ENCODE data around the gene ARL15. TPM values are rescaled to one million over a fixed set of nuclear protein-coding genes. Genes with fewer than 3 reads are reported as not detected.

Gene ARL15
- total and polyA plus RNA-seq, 9 of the 15 experiments (the other 6 are each of a cell fraction or from before 2014, with no cell fraction given), result 18.5 to 80.4 (median 57.0) TPM

DNA sequence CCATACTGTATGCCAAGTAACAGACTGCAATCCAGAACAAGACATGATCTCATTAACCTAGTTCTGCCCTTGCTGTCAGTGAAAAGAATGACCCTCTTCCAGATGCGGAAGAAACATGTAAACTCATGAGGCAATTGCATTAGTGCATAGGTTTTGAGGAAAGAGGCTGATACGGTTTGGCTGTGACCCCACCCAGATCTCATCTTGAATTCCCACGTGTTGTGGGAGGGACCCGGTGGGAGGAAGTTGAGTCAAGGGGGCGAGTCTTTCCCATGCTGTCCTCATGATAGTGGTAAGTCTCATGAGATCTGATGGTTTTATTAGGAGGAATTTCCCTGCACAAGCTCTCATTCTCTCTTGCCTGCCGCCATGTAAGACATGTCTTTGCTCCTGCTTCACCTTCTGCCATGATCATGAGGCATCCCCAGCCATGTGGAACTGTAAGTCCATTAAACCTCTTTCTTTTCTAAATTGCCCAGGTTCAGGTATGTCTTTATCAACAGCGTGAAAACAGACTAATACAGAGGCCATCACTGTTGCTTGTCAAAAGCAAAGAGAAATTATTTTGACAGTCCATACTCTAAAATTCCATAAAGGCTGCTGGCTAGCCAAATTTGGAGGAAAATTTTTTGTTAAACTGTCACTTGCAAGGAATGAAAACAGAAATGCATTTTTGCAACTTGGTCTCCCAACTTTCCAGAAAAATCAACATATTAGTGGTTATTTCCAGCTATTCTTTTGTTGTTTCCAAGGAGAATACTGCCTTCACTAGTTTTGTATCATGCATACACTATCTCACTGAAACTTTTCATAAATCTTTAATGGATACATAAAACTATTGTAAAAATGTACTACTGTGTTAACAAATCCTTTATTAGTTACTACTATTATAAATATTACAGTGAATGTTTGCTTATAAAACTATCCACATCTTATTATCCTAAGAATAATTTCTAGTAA is 3.2 kb upstream of the ARL15 start (continued):
- TF ChIP-seq CSDE1 (IDR thresholded peaks at IDR 0.05) (peak in 1 of 2 experiments; percentile 29; a peak in 1 of 4 replicates), FOXM1 (IDR thresholded peaks at IDR 0.05; ENCODE audit: low read depth) (peak; percentile 22), FOXM1 (CRISPR knock-in tag; IDR thresholded peaks at IDR 0.05; ENCODE audit: low read depth) (no peak), HNRNPLL (IDR thresholded peaks at IDR 0.05; ENCODE audit: low read depth, low read length, poor library complexity, severe bottlenecking) (no peak), NR3C1 (CRISPR knock-in tag; IDR thresholded peaks at IDR 0.05) (no peak), ZNF324 (CRISPR knock-in tag; IDR thresholded peaks at IDR 0.05) (no peak), MAFG (tag; conservative IDR thresholded peaks at IDR 0.05) (no peak), TOE1 (IDR thresholded peaks at IDR 0.05; ENCODE audit: borderline replicate concordance) (no peak), TOE1 (CRISPR knock-in tag; IDR thresholded peaks at IDR 0.05; ENCODE audit: borderline replicate concordance, low read depth) (no peak), SAFB (IDR thresholded peaks at IDR 0.05; ENCODE audit: borderline replicate concordance, low read depth, low read length) (no peak), RFX1 (IDR thresholded peaks at IDR 0.05) (no peak), GABPA (tag; conservative IDR thresholded peaks at IDR 0.05; ENCODE audit: low read depth) (peak; percentile 67)
- TF ChIP-seq, protein P1, sequence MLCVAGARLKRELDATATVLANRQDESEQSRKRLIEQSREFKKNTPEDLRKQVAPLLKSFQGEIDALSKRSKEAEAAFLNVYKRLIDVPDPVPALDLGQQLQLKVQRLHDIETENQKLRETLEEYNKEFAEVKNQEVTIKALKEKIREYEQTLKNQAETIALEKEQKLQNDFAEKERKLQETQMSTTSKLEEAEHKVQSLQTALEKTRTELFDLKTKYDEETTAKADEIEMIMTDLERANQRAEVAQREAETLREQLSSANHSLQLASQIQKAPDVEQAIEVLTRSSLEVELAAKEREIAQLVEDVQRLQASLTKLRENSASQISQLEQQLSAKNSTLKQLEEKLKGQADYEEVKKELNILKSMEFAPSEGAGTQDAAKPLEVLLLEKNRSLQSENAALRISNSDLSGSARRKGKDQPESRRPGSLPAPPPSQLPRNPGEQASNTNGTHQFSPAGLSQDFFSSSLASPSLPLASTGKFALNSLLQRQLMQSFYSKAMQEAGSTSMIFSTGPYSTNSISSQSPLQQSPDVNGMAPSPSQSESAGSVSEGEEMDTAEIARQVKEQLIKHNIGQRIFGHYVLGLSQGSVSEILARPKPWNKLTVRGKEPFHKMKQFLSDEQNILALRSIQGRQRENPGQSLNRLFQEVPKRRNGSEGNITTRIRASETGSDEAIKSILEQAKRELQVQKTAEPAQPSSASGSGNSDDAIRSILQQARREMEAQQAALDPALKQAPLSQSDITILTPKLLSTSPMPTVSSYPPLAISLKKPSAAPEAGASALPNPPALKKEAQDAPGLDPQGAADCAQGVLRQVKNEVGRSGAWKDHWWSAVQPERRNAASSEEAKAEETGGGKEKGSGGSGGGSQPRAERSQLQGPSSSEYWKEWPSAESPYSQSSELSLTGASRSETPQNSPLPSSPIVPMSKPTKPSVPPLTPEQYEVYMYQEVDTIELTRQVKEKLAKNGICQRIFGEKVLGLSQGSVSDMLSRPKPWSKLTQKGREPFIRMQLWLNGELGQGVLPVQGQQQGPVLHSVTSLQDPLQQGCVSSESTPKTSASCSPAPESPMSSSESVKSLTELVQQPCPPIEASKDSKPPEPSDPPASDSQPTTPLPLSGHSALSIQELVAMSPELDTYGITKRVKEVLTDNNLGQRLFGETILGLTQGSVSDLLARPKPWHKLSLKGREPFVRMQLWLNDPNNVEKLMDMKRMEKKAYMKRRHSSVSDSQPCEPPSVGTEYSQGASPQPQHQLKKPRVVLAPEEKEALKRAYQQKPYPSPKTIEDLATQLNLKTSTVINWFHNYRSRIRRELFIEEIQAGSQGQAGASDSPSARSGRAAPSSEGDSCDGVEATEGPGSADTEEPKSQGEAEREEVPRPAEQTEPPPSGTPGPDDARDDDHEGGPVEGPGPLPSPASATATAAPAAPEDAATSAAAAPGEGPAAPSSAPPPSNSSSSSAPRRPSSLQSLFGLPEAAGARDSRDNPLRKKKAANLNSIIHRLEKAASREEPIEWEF (CRISPR knock-in tag; IDR thresholded peaks at IDR 0.05), result no peak
- TF ChIP-seq, protein P2, sequence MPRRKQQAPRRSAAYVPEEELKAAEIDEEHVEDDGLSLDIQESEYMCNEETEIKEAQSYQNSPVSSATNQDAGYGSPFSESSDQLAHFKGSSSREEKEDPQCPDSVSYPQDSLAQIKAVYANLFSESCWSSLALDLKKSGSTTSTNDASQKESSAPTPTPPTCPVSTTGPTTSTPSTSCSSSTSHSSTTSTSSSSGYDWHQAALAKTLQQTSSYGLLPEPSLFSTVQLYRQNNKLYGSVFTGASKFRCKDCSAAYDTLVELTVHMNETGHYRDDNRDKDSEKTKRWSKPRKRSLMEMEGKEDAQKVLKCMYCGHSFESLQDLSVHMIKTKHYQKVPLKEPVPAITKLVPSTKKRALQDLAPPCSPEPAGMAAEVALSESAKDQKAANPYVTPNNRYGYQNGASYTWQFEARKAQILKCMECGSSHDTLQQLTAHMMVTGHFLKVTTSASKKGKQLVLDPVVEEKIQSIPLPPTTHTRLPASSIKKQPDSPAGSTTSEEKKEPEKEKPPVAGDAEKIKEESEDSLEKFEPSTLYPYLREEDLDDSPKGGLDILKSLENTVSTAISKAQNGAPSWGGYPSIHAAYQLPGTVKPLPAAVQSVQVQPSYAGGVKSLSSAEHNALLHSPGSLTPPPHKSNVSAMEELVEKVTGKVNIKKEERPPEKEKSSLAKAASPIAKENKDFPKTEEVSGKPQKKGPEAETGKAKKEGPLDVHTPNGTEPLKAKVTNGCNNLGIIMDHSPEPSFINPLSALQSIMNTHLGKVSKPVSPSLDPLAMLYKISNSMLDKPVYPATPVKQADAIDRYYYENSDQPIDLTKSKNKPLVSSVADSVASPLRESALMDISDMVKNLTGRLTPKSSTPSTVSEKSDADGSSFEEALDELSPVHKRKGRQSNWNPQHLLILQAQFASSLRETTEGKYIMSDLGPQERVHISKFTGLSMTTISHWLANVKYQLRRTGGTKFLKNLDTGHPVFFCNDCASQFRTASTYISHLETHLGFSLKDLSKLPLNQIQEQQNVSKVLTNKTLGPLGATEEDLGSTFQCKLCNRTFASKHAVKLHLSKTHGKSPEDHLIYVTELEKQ (CRISPR knock-in tag; IDR thresholded peaks at IDR 0.05), result no peak
- TF ChIP-seq, protein P3, sequence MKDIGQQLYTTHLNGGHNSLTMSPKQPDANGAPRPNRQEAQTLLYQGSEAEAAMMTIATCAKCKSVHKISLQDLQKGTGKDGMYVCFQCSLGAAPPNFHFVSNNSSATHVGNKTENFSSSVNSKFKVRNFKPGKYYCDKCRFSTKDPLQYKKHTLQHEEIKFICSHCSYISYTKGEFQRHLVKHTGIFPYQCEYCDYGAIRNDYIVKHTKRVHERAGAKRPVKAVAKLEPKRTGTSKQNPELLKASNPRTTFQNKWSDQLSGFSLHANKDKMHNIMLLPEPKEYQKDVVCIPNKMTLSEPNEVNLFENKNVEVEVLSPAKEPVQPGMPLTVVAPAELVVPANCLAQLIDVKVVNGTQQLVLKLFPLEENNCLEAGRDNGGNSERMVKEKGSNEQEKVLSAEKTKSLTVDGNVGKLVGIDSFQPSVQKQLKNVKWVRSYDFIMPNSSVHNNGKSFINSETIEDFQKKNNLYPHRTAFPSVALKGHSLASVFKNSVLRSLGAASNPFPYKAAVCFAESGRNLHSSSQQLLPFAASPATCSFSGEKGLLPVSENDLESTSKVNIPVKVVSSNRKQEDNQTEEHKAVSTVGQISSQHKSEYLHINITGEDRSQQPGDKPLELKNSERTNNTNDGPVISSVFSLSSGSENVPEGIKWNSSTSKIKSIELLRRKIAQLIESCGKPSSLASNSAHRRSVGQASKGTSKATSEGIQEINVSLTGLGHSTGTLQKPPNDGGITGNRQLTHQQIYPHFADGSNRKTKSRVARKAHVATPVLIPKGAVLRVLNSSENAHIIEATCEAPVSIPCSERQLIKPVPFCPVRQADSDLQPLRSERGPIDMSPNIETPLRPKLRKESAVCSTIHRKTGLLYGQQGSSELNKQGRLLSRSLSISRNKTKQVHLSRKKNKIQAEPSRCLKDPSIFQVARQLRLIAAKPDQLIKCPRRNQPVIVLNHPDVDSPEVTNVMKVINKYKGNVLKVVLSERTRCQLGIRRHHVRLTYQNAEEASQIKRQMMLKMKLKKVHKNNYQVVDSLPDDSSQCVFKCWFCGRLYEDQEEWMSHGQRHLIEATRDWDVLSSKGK (CRISPR knock-in tag; IDR thresholded peaks at IDR 0.05), result no peak

All from K562 (cell line).